WERI-Rb-1 (cell line): ENCODE results near the gene MEIOB.

ENCODE experiments used
- DNase-seq: peaks from one replicate; pipeline ENCODE4 v3.0.0-alpha.2; 2020
- H3K27ac ChIP-seq: fragments of 250-450 bp; sonication (Bioruptor Pico); 2 replicates; pipeline ENCODE4 v1.5.1; 2020; ENCODE audit warnings: mild to moderate bottlenecking, moderate library complexity
- H3K27me3 ChIP-seq: fragments of 250-450 bp; sonication (Bioruptor Pico); 2 replicates; pipeline ENCODE4 v1.5.1; 2021; ENCODE audit warnings: mild to moderate bottlenecking, low read depth, moderate library complexity; ENCODE audit not compliant: insufficient read depth, severe bottlenecking
- H3K36me3 ChIP-seq: fragments of 250-450 bp; sonication (Bioruptor Pico); 2 replicates; pipeline ENCODE4 v1.5.1; 2020; ENCODE audit warnings: mild to moderate bottlenecking, moderate library complexity
- H3K4me3 ChIP-seq: 2 replicates; pipeline ENCODE4 v1.5.1; 2011; ENCODE audit warnings: low read depth, mild to moderate bottlenecking, control low read depth, low read length
- H3K9me3 ChIP-seq: fragments of 250-450 bp; sonication (Bioruptor Pico); 2 replicates; pipeline ENCODE4 v1.5.1; 2021; ENCODE audit warnings: mild to moderate bottlenecking, moderate library complexity; ENCODE audit not compliant: severe bottlenecking
- CTCF ChIP-seq: IDR thresholded peaks from 2 replicates; pipeline ENCODE4 v1.5.1; 2011; ENCODE audit warnings: low read depth, mild to moderate bottlenecking, control low read depth, inconsistent platforms, low read length

The MEIOB gene

GRCh38 chr16:1895949-1896675 is 24.1 kb upstream of the MEIOB start:
- no peaks in the 10 kb centered on the region for H3K9me3 ChIP-seq
- H3K27me3 ChIP-seq, result no peaks in the 10 kb centered on the region
- no peak for TF ChIP-seq CTCF
- no peak overlapping the region for H3K27ac ChIP-seq
- no peak for DNase-seq
- H3K36me3 ChIP-seq, result no peaks in the 10 kb centered on the region
- H3K4me3 ChIP-seq, result no peak overlapping the region

- Histone ChIP-seq H3K9me3 (no peaks in the 10 kb centered on the region), H3K27ac (no peak overlapping the region), H3K4me3 (no peak overlapping the region), H3K27me3 (no peaks in the 10 kb centered on the region), H3K36me3 (no peaks in the 10 kb centered on the region)
- no peak for DNase-seq
- no peak for TF ChIP-seq CTCF
Measured at GRCh38 chr16:1895068-1895467, 23.1 kb upstream of the MEIOB start.

GRCh38 chr16:1890708-1891050 is 18.7 kb upstream of the MEIOB start:
- H3K9me3 ChIP-seq, result no peaks in the 10 kb centered on the region
- DNase-seq, result no peak
- TF ChIP-seq CTCF, result no peak
- H3K27ac ChIP-seq, result no peak overlapping the region
- no peaks in the 10 kb centered on the region for H3K27me3 ChIP-seq
- no peaks in the 10 kb centered on the region for H3K36me3 ChIP-seq
- no peak overlapping the region for H3K4me3 ChIP-seq

GRCh38 chr16:1890024-1890707 is 18.2 kb upstream of the MEIOB start:
- Histone ChIP-seq H3K4me3 (no peak overlapping the region), H3K27ac (no peak overlapping the region), H3K9me3 (no peaks in the 10 kb centered on the region), H3K36me3 (no peaks in the 10 kb centered on the region), H3K27me3 (no peaks in the 10 kb centered on the region)
- no peak for DNase-seq
- no peak for TF ChIP-seq CTCF

GRCh38 chr16:1887711-1888354 is 15.9 kb upstream of the MEIOB start:
- DNase-seq, result no peak
- Histone ChIP-seq H3K9me3 (no peaks in the 10 kb centered on the region), H3K27ac (no peak overlapping the region), H3K4me3 (no peak overlapping the region), H3K27me3 (no peaks in the 10 kb centered on the region), H3K36me3 (no peaks in the 10 kb centered on the region)
- TF ChIP-seq CTCF, result no peak
